GM08714 (cell line): Measurements from ENCODE around the gene TPST2.

ENCODE experiments used
- H3K4me3 ChIP-seq: fragments of 200-500 bp; sonication (Bioruptor generic); 2 replicates; pipeline ENCODE4 v1.5.1; 2014; ENCODE audit warnings: mild to moderate bottlenecking, low read length, inconsistent platforms
- ZNF274 ChIP-seq: IDR thresholded peaks from 2 replicates; pipeline ENCODE4 v1.6.1; 2012; ENCODE audit warnings: mild to moderate bottlenecking, low read depth, low read length

The TPST2 gene

GRCh38 chr22:26508148-26508547, 81.8 kb downstream of the TPST2 start:
- no peak for TF ChIP-seq ZNF274
- H3K4me3 ChIP-seq: no peak overlapping the region

GRCh38 chr22:26503758-26504157, 86.2 kb downstream of the TPST2 start:
- no peak overlapping the region for H3K4me3 ChIP-seq
- no peak for TF ChIP-seq ZNF274

- H3K4me3 ChIP-seq: no peak overlapping the region
- TF ChIP-seq ZNF274: no peak
These were observed 87.0 kb downstream of the TPST2 start for GRCh38 chr22:26502688-26503561.

- no peak for TF ChIP-seq ZNF274
These were observed 87.9 kb downstream of the TPST2 start for GRCh38 chr22:26501996-26502395.

GRCh38 chr22:26499188-26499703, 90.7 kb downstream of the TPST2 start:
- TF ChIP-seq ZNF274: no peak
- H3K4me3 ChIP-seq: no peak overlapping the region

More at GRCh38 chr22:26501996-26502395, 87.9 kb downstream of the TPST2 start:
- H3K4me3 ChIP-seq: no peak overlapping the region

GRCh38 chr22:26496456-26496855, 93.5 kb downstream of the TPST2 start:
- TF ChIP-seq ZNF274: no peak
- H3K4me3 ChIP-seq: no peak overlapping the region

GRCh38 chr22:26494506-26494905, 95.4 kb downstream of the TPST2 start:
- TF ChIP-seq ZNF274: no peak
- no peak overlapping the region for H3K4me3 ChIP-seq

- no peak for TF ChIP-seq ZNF274
- H3K4me3 ChIP-seq: no peak overlapping the region
These were observed 97.7 kb downstream of the TPST2 start for GRCh38 chr22:26492220-26492619.

GRCh38 chr22:26489447-26490036, 100.4 kb downstream of the TPST2 start:
- H3K4me3 ChIP-seq: no peak overlapping the region
- TF ChIP-seq ZNF274: no peak

GRCh38 chr22:26487996-26488395, 101.9 kb downstream of the TPST2 start:
- no peak for TF ChIP-seq ZNF274
- no peak overlapping the region for H3K4me3 ChIP-seq

- H3K4me3 ChIP-seq: no peak overlapping the region
- TF ChIP-seq ZNF274: no peak
These were observed 103.5 kb downstream of the TPST2 start for GRCh38 chr22:26486394-26486793.

GRCh38 chr22:26485806-26486390, 104.0 kb downstream of the TPST2 start:
- H3K4me3 ChIP-seq: no peak overlapping the region
- no peak for TF ChIP-seq ZNF274

GRCh38 chr22:26485013-26485412, 104.9 kb downstream of the TPST2 start:
- H3K4me3 ChIP-seq: no peak overlapping the region; the same call in 1 of the 2 replicates
- TF ChIP-seq ZNF274: no peak

- no peak for TF ChIP-seq ZNF274
- peak overlapping the region; percentile 79 for H3K4me3 ChIP-seq
These were observed 105.6 kb downstream of the TPST2 start for GRCh38 chr22:26484360-26484706.
